Dedifferentiated amniotic fluid mesenchymal stem cell (primary cell): Measurements from ENCODE around the gene TMEM254.
"Not testable (repeated sequence)": the region's sequence is repeated elsewhere in the genome, so short reads cannot be mapped to it uniquely, and the experiment has no call there.

ENCODE experiments used
- DNase-seq: peaks from one replicate; pipeline ENCODE4 v3.0.0-alpha.2; 2016; ENCODE audit errors: extremely low spot score

Gene TMEM254, protein sequence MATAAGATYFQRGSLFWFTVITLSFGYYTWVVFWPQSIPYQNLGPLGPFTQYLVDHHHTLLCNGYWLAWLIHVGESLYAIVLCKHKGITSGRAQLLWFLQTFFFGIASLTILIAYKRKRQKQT

DNA sequence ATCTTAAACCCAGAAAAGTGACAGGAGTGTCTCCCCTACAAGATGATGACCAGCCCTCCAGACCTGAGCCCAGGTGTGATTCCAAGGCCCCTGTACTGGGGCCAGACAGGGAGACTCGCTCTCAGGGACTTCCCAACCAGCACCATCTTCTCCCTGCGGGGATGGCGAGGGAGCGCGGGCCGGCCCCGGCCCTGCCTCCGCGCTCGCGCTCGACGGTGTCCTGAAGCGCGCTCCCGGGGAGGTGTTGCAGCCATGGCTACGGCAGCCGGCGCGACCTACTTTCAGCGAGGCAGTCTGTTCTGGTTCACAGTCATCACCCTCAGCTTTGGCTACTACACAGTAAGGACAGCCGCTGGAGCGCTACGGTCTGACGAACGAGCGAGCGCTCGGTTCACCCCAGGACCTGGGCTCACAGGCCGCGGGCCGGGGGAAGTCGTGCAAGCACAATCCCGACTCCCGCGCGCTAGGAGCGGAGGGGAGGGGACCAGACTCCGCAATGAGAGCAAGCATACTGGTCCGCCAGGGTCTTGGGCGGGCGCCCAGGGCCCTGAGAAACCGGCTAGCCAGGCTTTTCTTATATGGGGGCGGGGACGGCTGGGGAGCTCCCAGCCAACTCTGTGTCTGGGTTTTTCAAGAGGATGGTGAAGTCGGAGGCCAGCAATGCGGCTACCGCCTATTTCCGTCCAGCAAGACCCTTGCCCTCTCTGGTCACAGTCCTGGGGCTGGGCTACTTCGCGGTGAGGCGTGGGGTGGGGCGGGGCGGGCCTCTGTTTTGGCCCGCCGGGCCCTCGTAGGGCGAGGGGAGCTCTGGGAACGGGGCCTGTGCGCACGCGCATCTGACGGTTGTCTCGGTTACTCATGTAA, at the start of gene TMEM254:
TMEM254 (plus strand) TSS at position 218 of the 864 bp plus-strand sequence; CDS start at position 253, 35 bp downstream.
- peak; percentile 78 for DNase-seq

DNA sequence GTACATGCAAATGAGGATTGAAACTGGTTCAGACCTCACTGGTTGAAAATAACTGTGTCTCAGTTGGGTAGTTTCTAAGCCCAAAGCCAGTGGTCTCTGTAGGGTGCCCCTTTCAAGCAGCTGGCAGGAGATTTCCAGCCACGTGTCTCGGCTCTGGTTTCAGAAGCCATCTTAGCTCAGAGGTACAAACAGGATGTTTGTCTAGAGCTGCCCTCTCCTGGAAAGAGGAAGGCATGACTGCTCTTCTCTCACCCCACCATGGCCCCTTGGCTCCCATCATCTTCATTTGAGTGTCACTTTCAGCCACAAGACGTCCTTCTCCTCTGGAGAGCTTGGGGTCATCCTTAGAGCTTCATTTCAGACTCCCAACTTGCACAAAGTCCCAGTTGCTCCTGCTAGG, 49.3 kb upstream of the TMEM254 start:
- not testable (repeated sequence) for DNase-seq

DNA sequence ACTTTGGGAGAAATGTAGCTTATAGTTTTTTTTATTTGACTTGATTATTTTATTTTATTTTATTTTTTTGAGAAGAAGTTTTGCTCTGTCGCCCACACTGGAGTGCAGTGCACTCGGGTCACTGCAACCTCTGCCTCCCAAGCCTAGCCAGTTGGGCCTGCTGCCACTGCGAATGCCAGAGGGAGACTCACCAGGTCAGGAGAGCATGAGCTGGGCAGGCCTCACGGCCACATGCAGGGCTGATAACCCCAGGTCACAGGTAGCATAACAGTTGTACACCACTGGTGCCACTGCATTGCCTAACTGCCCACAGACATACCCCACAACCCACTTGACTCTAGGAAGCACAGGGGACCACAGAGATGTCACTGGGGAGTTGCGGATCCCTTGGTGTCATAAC, 48.6 kb upstream of the TMEM254 start:
- DNase-seq = not testable (repeated sequence)

DNA sequence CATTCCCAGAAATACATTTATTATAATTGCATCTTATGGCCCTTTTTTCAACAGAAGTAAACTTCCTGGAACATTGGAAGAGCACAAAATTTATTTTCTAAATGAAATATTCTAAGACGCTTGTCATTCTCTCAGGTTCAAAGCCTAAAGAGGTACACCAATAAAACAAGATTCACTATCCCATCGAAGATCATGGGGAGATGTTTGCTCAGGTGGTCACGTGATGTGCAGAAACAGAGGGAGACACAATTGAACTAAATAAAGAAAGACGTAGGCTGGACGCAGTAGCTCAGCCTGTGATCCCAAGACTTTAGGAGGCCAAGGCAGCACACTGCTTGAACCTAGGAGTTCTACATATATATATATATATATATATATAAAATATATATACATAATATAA, 46.0 kb upstream of the TMEM254 start:
- DNase-seq = no peak

DNA sequence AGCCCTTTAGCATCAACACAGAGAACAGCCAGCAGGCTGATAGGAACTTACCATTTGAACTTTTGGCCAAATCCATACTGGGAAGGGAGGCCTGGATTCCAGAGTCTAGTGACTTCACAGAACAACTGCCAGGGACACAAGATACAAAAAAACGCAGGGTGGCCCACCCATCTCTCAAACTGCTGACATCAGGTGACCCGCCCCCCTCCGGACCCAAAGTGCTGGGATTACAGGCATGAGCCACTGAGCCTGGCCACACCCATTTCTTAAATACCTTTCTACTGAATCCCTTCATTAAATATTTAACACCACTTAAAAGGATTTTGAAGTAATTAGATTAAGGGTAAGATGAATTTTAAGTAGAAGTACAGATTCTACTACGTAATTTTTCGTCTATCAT, 43.7 kb upstream of the TMEM254 start:
- DNase-seq = not testable (repeated sequence)

DNA sequence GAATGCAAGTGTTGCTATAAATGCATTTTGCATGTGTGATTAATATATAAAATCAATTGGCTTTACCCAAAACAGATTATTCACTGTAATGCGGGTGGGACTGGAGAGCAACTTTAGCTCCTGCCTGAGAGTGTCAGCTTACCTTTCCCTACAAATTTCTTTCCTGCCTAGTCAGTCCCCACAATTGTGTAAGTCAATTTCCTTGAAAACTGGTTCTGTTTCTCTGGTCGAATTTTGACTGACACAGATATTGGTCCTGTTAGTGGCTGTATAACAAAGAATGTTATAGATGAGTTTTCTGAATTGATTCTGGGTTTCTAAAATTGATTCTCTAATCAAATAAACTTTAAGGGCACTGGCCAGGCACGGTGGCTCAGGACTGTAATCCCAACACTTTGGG, 43.0 kb upstream of the TMEM254 start:
- DNase-seq = not testable (repeated sequence)

DNA sequence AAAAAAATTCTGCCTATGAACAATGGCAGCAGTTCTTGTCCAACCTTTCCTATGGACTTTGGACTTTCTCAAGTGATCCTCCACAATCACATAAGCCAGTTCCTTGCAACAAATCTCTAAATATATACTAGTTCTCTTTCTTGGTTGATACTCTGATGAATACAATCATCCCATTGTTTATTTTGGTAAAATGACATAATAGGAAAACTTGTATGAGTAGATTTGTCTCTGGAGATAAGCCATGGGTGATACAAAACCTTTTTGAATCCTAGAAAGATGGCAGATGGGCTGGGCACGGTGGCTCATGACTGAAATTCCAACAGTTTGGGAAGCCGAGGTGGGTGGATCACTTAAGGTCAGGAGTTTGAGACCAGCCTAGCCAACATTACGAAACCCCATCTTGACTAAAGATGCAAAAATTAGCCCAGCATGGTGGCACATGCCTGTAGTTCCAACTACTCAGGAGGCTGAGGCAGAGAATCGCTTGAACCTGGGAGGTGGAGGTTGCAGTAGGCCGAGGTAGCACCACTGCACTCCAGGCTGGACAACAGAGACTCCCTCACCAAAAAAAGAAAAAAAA, 41.5 kb upstream of the TMEM254 start:
- not testable (repeated sequence) for DNase-seq

DNA sequence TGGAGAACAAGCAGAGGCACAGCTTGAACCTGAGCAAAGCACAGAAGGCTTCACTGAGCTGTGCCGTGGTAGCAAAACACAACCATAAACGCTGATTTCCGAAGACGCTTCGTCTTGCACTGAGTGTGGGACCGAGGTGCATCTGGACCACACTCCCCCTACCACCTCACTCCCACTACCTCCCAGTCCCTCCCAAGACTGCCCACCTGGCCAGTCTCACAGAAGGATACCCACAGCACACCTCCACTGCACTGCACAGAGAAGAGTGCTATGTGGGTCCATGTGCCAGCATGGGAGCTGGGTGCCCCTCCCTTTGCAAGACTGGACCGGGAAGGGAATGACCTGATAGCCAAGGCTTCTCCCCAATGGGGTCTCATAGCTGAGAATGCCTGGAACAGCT, 40.2 kb upstream of the TMEM254 start:
- DNase-seq = not testable (repeated sequence)

DNA sequence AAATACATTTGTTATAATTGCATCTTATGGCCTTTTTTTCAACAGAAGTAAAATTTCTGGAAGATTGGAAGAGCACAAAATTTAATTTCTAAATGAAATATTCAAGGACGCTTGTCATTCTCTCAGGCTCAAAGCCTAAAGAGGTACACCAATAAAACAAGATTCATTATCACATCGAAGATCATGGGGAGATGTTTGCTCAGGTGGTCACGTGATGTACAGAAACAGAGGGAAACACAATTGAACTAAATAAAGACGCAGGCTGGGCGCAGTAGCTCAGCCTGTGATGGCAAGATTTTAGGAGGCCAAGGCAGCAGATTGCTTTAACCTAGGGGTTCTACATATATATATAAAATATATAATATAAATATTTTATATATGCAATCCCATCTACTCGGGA, 37.3 kb upstream of the TMEM254 start:
- no peak for DNase-seq

DNA sequence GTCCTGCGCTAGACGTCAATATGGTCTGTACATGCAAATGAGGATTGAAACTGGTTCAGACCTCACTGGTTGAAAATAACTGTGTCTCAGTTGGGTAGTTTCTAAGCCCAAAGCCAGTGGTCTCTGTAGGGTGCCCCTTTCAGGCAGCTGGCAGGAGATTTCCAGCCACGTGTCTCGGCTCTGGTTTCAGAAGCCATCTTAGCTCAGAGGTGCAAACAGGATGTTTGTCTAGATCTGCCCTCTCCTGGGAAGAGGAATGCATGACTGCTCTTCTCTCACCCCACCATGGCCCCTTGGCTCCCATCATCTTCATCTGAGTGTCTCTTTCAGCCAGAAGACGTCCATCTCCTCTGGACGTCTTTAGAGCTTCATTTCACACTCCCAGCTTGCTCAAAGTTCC, 33.5 kb upstream of the TMEM254 start:
- DNase-seq = not testable (repeated sequence)

DNA sequence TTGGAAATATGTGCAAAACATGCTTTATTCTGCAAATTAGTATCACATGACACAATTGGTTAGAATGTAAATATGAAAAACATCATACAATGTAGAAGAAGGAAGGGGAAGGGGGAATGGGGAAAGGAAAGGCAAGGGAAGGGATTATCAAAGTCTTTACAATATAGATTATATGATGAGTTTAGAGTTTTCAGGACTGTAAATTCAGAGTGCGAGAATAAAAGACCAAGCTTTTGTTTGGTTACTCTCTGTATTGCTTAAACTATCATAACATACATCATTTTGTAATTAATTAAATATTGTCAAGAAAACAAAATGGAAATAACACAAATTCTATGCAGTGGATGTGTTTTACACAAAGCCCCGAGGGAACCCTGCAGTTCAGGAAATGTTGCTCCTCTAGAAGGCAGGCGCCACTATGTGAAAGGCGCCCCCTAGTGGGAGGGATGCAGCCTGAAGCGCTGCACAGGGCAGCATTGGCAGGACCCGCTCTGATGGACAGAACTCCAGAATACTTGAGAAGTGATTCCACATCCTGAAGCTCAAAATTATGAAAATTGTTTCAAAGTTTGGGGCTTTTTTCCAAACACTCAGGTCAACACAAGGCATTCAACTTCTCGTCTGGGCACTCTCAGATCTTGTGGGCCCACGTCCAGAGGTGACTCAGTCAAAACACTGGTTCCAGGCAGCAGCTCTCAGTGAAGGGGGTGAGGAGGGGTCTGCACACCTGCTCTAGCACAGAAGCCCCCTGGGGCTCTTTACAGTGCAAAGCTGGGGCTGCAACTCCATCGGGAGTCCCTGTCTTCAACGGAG, 31.6 kb upstream of the TMEM254 start:
- peak; percentile 73 for DNase-seq

DNA sequence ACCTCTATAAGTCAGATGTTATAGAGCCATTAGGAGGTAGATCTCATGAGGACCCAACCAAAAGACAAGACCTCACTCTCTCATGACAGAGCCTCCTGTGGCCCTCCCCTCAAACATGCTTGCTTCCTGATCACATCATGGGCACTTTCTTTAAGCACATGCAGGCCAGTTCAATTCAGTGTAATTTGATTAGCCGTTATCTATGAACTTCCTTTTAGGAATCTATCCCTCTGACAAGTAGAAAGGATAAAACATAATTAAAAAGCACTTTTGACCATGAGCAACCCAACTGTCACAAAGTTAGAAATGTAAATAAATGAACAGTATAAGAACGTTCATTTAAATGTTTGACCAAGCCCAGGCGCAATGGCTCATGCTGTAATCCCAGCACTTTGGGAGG, 27.7 kb upstream of the TMEM254 start:
- no peak for DNase-seq

DNA sequence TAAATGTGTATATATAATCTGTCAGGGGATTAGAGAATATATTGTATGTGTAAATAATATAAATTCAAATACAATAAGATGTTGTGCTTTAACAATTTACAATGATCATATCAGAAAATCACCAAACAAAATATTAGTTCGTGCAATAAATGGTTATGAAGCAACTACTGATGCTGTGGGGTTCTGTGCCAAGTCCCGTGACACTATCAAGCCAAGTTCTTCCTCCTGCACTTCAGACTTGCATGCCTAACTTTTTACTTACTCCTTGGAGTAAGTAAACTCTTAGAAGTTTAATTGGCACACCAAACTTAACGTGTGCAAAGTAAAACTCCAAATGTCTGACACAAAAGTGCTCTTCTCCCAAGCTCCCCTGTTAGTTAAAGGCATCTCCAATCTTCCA, 26.5 kb upstream of the TMEM254 start:
- DNase-seq = no peak

DNA sequence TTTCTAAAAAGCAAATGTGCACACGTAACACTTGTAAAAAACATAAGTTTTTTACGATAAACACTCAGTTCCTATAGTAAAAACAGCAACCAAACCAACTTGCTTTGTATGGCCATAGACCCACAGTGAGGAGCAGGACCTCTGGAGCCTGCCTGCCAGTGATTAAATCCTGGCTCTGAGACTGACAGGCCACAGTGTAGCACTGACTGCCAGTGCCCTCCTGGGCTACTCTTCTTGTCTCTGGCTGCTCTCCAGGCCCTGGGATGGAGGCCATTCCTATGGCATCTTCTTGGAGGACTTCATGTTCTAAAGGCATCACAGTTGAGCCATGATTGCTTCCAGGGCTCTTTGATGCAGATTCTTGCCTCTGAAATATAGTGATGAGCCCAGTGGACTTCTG, 22.7 kb upstream of the TMEM254 start:
- DNase-seq = no peak

DNA sequence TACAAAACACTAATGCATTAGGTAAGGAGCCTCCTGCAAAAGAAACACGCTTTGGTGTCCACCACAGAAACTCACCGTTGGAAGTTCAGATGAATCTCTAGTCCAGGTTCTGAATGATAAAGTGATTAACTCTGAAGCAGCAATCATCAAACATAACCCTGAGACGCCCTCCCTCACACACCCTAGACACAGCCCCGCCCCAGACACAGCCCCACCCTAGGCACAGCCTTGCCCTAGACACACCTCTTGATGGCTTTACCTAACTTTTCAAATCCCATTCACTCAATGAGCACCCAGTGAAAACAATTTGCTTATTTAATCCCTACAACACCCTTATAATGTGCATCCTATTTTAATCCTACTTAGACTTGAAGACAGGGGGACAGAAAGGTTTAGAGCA, 21.3 kb upstream of the TMEM254 start:
- no peak for DNase-seq

DNA sequence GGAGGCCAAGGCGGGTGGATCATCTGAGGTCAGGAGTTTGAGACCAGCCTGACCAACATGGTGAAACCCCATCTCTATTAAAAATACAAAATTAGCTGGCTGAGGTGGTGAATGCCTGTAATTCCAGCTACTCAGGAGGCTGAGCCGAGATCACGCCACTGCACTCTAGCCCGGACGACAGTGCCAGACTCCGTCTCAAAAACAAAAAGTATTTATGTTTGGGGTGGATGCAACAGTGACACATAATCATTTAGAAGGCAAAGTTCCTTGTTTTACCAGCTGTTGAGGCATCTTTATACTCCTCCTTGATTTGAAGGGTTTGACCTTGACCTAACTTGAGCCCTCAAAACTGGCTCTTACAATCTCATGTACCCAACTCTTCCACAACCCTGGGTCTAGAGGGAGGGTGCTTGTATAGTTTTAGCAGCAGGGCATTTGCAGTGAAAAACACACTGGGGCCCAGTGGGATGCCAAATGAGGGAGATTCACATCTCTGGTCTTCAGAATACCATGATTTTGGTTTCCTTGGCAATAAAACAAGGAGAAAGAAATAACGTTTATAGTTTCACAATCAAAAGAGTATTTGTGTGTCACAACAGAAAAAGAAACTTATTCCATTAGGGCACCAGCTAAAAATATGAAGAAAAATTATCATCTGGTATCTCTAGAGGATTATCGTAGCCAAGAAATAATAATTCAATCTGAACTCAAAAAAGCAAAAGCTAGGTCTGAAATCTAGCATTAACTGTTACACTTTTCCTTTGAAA, 14.2 kb upstream of the TMEM254 start:
- DNase-seq = no peak

DNA sequence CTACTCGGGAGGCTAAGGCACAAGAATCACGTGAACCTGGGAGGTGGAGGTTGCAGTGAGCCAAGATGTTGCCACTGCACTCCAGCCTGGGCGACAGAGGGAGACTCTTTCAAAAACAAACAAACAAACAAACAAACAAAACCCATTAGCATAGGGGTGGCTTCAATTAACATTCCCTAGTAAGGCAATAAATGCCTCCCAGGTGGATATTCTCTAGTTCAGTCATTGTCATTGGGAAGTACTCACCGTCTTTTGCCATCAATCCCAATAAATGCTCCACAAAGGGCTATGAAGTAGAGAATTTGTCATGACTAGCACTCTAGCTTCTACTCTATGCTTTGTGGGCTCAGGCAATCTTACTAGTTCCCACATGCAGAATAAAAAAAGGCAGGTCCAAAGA, 11.7 kb upstream of the TMEM254 start:
- DNase-seq = no peak

DNA sequence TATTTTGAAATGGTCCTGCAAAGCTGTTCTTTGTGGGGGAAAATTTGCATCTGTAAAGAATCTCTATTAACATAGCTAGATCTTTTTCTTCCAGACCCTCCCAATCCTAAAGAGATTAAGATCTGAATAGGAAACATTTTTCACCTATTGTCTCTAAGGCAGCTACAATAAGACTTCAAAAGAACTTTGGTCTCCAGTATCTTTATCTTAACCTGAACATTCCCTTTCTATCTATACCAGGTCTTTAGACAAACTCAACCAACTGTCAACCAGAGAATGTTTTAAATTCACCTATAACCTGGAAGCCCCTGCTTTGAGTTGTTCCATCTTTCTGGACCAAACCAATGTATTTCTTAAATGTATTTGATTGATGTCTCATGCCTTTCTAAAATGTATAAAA, 10.6 kb upstream of the TMEM254 start:
- not testable (repeated sequence) for DNase-seq

DNA sequence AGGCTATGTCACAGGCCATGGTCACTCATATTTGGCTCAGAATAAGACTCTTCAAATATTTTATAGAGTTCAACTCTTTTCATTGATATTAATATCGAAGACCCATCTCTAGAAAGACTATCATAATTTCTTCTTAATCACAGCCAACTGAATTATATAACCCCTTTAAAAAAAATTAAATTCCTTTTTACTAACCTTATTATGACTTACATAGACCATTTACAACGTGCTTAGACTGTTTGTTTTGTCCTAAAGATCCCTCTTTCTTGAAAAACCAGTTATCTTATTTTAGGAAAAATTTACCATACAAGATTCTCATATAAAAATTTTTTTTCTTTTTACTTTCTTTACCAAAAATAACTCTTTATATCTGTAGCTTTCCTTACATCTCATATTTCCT, 10.2 kb upstream of the TMEM254 start:
- DNase-seq = no peak

DNA sequence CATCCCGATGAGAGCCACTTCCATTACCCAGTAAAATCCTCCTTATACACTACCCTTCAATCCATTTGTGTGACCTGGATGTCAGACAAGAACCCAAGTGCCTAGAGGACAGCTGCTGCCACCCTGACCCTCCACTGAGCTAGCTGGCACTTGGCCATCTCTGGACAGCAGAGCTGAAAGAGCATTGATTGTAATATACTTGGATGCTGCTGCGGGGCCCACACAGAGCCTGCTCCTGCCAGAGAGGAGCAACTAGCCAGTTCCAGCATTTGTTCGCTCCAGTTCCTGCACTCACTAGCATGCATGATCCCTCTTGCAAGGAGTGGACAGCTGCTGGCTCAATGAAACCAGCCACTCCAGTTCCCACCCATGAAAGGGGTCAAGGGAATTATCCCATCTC, 8.4 kb upstream of the TMEM254 start:
- no peak for DNase-seq

DNA sequence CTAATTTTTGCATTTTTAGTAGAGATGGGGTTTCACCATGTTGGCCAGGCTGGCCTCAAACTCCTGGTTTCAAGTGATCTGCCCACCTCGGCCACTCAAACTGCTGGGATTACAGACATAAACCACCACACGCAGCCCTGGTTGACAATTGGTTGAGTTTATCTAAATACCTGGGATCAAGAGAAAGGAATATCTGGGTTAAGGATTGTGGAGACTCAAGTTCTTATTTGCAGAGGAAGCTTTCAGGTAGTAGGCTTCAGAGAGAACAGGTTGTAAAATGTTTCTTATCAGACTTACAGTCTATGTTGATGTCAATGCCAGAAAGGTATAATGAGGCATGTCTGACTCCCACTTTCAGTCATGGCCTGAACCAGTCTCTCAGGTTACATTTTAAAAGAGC, 5.9 kb upstream of the TMEM254 start:
- DNase-seq = no peak

DNA sequence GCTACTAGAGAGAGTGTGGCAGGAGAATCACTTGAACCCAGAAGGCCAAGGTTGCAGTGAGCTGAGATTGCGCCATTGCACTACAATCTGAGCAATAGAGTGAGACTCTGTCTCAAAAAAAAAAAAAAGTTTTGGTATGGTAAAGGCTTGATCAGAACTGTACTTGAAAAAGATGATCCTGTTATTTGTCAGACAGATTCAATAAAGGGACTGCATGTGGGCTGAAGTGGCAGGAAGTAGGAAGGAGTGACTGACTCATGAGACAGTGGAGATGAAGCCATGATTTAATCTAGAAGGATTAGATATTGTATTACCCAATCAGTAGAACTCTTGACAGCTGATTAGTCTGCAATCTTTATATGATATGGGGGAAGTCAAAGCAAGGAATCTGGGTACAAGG, 2.7 kb upstream of the TMEM254 start:
- DNase-seq = no peak
